Choroid plexus epithelial cell (primary cell): ENCODE data around the gene ABCC8.

Experiments
- DNase-seq: peaks from one replicate; pipeline ENCODE4 v3.0.0-alpha.2; 2010; ENCODE audit warnings: low read depth
- H3K4me3 ChIP-seq: 2 replicates; pipeline ENCODE4 v1.5.1; 2011; ENCODE audit warnings: low read depth, mild to moderate bottlenecking, control low read depth, low read length, moderate library complexity
- TF ChIP-seq, protein P1 (sequence below): conservative IDR thresholded peaks from 2 replicates; pipeline ENCODE4 v1.5.1; 2011; ENCODE audit warnings: low read depth, mild to moderate bottlenecking, control low read depth, inconsistent platforms, low read length, moderate library complexity

Gene ABCC8

GRCh38 chr11:17423533-17424310 lies 52.9 kb downstream of the ABCC8 start:
- H3K4me3 ChIP-seq = no peak overlapping the region
- no peak for DNase-seq
- TF ChIP-seq, protein P1, sequence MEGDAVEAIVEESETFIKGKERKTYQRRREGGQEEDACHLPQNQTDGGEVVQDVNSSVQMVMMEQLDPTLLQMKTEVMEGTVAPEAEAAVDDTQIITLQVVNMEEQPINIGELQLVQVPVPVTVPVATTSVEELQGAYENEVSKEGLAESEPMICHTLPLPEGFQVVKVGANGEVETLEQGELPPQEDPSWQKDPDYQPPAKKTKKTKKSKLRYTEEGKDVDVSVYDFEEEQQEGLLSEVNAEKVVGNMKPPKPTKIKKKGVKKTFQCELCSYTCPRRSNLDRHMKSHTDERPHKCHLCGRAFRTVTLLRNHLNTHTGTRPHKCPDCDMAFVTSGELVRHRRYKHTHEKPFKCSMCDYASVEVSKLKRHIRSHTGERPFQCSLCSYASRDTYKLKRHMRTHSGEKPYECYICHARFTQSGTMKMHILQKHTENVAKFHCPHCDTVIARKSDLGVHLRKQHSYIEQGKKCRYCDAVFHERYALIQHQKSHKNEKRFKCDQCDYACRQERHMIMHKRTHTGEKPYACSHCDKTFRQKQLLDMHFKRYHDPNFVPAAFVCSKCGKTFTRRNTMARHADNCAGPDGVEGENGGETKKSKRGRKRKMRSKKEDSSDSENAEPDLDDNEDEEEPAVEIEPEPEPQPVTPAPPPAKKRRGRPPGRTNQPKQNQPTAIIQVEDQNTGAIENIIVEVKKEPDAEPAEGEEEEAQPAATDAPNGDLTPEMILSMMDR = no peak

- TF ChIP-seq, protein P1 = no peak
- no peak overlapping the region for H3K4me3 ChIP-seq
- no peak for DNase-seq
Measured at GRCh38 chr11:17421781-17422180, 54.9 kb downstream of the ABCC8 start.

DNA sequence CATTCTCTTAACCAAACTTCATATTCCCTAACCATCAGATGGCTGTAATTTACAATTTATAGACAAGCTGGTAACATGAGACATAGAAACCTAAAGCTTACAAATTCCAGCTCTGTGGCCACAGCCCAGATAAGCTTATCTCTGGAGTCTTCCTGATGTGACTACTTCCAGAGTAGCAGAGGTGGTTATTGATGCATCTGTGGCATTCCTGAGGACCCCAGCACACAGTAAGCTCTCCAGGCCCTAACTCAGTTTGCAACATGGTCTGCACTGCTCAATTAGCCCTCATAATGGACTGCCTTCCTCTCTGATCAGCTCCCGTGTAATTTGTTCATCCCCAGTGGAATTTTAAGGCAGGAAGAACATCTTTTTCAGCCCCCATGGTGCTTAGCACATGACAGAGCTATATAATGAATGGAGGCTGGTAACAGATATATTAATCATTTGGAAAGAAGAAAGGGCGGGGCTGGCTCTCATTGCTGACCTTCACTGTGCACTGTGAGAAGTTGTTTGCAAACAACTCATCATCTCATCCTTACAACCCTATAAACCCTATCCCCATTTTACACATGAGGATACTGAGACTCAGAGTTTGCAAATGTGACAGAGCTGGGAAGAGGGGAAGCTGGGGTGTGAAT lies 58.1 kb downstream of the ABCC8 start:
- DNase-seq = no peak
- no peak overlapping the region for H3K4me3 ChIP-seq
- TF ChIP-seq, protein P1 = no peak

DNA sequence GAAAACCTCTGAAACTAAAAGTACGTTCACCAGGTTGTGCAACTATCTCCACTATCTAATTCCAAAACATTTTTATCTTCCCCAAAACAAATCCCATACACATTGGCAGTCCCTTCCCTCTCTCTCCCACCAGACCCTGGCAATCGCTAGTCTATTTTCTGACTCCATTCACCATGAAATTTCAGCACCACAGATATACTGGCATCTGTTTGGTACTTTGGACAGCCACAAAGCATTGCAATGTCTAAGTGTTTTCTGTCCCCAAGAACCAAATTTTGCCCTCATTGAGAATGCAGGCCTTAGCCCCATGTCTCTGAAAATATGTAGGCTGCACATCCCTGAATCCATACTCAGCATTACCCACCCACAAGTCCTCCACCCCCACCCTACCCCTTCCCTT lies 60.2 kb downstream of the ABCC8 start:
- no peak for DNase-seq
- no peak overlapping the region for H3K4me3 ChIP-seq
- TF ChIP-seq, protein P1 = no peak

DNA sequence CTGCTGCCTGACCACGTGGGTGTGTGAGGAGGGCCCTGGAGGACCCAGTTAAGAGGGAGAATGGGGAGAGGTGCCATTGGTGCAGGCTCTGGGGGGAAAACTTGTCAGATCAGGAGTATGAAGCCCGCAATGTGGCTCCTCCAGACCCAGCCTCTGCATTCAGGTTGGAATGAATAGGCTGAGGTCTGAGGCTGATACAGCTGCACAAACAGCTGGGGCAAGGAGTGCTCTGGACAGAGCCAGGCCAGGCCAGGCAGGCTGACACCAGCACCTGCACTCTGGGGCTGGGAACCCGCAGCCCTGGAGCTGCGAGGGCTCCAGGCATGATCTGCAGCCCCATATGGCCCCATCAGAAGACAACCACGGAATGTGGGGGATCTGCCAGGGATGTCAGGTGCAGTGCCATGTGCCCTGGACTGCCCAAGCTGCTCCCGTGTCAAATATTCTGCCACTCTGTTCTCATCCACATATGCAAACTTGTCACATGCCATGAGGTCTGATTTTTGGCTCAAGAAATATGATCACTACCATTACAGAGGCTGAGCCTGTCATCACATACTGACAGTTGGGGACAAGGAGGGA lies 61.0 kb downstream of the ABCC8 start:
- H3K4me3 ChIP-seq = no peak overlapping the region
- no peak for DNase-seq
- TF ChIP-seq, protein P1 = no peak

DNA sequence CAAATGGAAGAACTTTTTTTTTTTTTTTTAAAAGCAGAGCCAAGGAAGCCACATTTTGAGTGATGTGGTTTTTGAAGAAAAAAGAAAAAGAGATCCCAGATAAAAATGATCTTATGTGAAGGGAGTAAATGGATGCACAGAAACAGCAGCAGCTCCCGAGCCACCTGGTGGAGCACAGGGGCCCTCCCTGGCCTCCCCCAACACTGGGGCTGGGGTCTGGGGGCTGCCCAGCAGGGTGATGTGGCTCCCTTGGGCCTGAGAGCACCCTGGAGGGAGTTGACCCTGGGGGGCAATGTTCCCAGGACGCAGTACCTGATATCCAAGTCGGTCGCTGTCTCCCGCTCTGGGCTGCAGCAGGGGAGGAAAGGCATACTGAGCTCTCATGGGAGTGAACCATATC lies 61.7 kb downstream of the ABCC8 start:
- DNase-seq = no peak
- TF ChIP-seq, protein P1 = no peak
- H3K4me3 ChIP-seq = no peak overlapping the region
